SK-N-SH treated with all-trans-retinoic acid at 6 μM for 48 hours (cell line): Measurements from ENCODE around the gene GSTA1.
"Not testable (repeated sequence)": the region's sequence is repeated elsewhere in the genome, so short reads cannot be mapped to it uniquely, and the experiment has no call there.

Experiments used
- CSDC2 ChIP-seq: fragments of 250-450 bp; sonication (Bioruptor Pico); IDR thresholded peaks from 2 replicates; pipeline ENCODE4 v1.5.0; 2020; ENCODE audit warnings: mild to moderate bottlenecking, moderate library complexity
- CSRNP3 ChIP-seq: fragments of 250-450 bp; sonication (Bioruptor Pico); IDR thresholded peaks from 2 replicates; pipeline ENCODE4 v1.5.1; 2021; ENCODE audit warnings: mild to moderate bottlenecking, moderate library complexity
- TSHZ2 ChIP-seq: fragments of 250-450 bp; sonication (Bioruptor Pico); IDR thresholded peaks from 2 replicates; pipeline ENCODE4 v1.5.0; 2020; ENCODE audit warnings: mild to moderate bottlenecking, moderate library complexity

DNA sequence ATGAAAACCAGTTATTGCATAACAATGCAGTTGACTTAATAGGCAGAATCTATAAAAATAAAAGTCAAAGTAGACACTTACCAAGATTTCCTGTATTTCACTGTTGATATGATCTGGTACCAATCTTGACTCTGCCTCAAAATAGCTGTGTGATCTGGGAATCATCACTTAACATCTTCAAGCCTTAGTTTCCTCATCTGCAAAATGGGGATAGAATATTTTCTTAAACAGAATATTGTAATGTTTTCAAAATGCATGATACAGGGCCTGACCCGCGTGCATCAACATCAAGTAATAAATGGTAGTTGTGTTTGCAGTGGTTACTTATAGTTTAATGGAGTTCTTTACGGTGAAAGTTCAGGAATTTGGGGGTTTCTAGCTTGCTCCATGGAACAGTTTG, 10.9 kb upstream of the GSTA1 start:
- not testable (repeated sequence) for TF ChIP-seq CSDC2; TSHZ2 (CRISPR knock-in tag); CSRNP3 (CRISPR knock-in tag)
